Activated CD8-positive, alpha-beta memory T cell treated with anti-CD3 and anti-CD28 coated beads for 36 hours (primary cell): ENCODE data around the gene OVOL3. TPM values are rescaled to one million over a fixed set of nuclear protein-coding genes. Genes with fewer than 3 reads are reported as not detected.
"Not testable (repeated sequence)": the region's sequence is repeated elsewhere in the genome, so short reads cannot be mapped to it uniquely, and the experiment has no call there.

Source experiments
- CTCF ChIA-PET: fragments of 350-600 bp; sonication (Branson Sonifier 250); formaldehyde crosslinking; loops from one replicate; lab custom pipeline; 2021; ENCODE audit warnings: antibody characterized with exemption; lab: Charles Lee
- POLR2A ChIA-PET: fragments of 350-600 bp; sonication (Branson Sonifier 250); formaldehyde crosslinking; loops from one replicate; lab custom pipeline; 2021; ENCODE audit warnings: antibody characterized with exemption; lab: Charles Lee
- total RNA-seq, 2 experiments: library from RNA; stranded (reverse); gene quantifications; one replicate each; pipeline ENCODE4 v1.2.3, GENCODE V29; 2021

OVOL3 gene
- total RNA-seq, result not detected

DNA sequence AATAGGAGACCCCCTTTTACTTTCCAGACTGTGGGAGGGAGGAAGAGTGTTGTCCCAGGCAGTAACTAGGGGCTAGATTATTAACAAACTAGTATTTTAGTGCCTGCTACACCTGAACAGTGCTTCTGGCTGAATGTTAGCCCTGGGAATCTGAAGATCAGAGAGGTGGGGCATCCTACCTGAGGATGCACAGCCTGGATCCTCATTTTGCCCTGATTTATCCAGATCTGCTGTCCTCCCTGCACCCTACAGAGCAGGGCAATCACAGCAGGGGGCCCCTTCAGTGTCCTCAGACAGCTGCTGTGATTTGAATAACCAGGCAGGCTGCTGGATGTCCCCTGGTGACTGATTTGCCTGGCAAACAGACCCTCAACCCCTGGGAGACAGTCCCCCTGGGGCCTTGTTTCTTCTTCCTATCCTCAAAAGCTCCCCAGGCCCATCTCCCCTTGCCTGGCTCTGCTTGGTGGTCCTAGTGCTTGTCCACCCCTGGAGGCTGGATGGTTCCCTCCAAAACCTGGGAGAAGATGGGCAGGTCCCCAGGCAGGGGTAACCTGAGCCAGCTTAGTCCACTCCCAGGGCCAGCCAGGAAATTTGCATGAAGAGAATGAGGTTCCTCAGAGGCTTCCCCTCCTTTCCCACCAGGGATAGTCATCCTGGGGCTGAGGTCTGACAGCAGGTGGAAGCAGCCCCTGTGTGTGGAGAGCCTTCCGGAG lies at the start of gene OVOL3:
Gene OVOL3 (plus strand): TSS at position 657 of the 713 bp plus-strand sequence. CDS start 60 bp downstream, outside the sequence.
- POLR2A ChIA-PET, result no interaction called here
- CTCF ChIA-PET, result interaction anchor here (0.9 kb wide), 1 partner anchor 11 kb away, joined by 3 read pairs; no protein-coding TSS in a partner anchor

DNA sequence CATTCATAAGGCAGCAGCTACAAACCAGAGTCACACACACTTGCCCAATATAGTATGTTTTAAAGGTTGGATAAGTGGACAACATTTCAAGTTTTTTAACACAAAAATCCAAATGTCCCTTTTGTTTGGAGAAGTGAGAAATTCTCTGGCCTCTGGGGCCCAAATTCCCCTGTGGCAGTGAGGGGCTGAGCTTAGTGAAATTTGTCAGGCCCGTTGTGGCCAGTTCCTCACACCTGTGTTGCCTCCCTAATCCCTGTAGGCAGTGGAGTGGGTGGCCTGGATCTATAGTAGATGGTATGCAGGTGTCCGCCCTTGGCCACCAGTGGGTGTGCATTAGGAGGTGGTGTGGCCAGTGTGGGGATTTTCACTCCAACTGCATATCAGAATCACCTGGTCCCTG lies 49.6 kb upstream of the OVOL3 start:
- ChIA-PET CTCF (interaction anchor here (0.6 to 1.1 kb wide), 6 partner anchors 38 to 369 kb away, joined by 3 to 5 read pairs (median 4); no protein-coding TSS in a partner anchor), POLR2A (interaction anchor here (0.7 kb wide), 1 partner anchor 264 kb away, joined by 3 read pairs; no protein-coding TSS in a partner anchor)

DNA sequence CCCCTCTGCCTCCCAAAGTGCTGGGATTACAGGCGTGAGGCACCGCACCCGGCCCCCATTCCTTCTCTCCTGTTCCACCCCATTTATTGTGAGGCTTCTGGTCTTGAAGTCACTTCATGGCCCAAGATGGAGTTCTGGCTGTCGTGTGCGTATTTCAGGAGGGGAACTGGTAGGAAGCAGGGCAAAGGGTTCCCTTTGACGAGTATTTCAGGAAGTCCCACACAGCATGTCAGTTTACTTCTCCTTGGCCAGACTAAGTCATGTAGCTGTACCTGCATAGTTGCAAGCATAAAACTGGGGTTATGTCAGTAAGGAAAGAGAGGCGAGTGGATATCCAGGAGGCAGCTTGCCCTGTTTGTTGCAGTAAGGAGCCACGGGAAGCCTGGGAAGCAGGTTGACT lies 46.1 kb upstream of the OVOL3 start:
- CTCF ChIA-PET, result no interaction called here

DNA sequence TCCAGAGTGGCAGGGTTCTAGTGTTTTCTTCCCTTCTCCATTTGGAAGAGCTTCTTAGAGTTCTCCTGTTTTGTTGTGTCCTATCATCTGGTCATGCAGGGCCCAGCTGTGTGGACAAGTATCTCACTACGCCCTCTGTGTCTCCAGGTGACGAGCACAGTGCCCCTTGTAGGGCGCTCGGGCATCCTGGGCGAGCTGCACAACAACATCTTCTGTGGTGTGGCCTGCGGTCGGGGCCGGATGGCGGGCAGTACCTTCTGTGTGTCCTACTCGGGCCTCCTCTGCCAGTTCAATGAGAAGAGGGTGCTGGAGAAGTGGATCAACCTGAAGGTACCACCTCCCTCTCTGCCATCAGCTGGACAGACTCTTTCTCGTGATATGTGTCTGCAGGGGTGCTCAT lies 43.3 kb upstream of the OVOL3 start:
- ChIA-PET POLR2A (no interaction called here), CTCF (no interaction called here)

More for the DNA sequence above, 46.1 kb upstream of the OVOL3 start:
- POLR2A ChIA-PET, result no interaction called here

DNA sequence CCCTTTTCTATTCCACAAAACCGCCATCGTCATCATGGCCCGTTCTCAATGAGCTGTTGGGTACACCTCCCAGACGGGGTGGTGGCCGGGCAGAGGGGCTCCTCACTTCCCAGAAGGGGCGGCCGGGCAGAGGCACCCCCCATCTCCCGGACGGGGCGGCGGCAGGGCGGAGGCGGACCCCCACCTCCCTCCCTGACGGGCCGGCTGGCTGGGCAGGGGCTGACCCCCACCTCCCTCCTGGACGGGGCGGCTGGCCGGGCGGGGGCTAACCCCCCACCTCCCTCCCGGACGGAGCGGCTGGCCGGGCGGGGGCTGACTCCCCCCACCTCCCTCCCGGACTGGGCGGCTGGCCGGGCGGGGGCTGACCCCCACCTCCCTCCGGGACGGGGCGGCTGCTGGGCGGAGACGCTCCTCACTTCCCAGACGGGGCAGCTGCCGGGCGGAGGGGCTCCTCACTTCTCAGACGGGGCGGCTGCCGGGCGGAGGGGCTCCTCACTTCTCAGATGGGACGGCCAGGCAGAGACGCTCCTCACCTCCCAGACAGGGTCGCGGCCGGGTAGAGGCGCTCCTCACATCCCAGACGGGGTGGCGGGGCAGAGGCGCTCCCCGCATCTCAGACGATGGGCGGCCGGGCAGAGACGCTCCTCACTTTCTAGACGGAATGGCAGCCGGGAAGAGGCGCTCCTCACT lies 42.0 kb upstream of the OVOL3 start:
- CTCF ChIA-PET, POLR2A ChIA-PET: not testable (repeated sequence)

DNA sequence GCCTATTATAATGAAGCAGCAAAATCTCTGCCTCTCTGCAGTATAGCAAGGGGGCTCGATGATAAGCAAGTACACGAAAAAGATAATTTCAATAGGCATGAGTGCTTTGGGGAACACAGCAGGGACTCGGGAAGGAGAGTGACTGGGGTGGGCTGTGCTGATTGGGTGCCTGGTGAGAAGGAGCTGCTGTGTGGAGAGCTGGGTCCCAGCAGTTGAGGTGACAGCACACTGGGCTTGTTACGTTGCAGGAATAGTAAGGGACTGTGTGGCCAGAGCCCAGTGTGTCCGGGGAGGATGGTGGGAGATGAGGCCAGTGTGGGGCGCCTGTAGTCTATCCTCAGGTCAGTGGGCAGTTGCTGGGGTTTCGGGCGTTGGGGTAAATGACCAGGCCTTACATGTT lies 38.9 kb upstream of the OVOL3 start:
- POLR2A ChIA-PET, result no interaction called here
- CTCF ChIA-PET, result no interaction called here

DNA sequence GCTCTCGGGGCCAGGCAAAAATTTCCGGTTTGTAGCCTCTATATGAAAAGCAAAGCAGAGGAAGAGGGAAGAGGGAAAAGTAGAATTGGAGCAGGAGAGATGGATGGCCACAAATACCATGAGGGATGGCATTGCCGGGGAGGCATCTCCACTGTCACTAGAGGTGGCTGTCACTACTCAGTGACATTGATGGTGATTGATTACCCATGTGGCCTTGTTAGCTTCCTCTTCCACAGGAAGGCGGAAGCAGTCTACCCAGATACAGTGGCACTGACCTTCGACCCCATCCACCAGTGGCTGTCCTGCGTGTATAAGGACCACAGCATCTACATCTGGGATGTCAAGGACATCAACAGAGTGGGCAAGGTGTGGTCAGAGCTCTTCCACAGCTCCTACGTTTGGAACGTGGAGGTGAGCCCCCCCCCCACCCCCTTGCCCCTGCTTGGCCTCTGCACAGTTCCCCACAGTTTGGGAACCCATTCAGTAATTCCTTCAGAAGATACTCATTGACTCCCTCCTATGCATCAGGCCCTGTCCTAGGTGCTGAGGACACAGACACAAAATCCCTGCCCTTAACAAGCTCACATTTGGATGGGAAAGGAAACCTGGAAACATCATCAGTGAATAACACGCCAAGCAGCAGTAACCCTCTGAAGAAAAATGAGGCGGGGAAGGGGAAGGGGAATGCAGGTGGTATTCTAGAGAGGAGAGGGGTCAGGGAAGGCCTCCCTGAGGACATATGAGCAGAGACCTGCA lies 37.6 kb upstream of the OVOL3 start:
- ChIA-PET POLR2A (no interaction called here), CTCF (interaction anchor here (0.6 to 1.6 kb wide), 2 partner anchors 11 to 669 kb away, joined by 3 to 4 read pairs; no protein-coding TSS in a partner anchor)

DNA sequence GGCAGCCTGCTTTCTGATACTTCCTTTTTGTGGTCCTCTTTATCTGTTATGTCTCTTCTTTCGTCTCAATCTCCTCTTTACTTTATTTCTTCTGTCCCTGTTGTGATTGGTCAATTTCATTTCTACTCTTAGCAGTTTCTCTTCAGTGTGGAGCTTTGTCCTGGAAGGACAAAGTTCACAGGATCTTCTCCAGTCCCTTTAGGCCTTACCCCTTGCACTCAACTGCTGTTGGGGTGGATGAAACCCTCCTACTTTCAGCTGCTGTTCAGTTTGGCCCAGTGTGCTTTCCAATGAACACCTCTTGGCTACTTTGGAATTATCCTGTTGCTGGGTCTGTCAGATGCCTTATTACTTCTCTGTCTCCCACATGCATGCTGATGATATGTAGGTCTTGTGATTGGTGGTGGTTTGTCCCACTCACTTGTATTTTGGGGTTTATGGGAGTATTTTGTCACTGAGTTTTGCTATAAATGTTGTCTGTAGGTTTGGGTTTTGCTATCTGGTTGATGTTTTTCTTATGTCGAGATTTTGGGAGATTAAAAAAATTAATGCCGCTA lies 31.5 kb upstream of the OVOL3 start:
- ChIA-PET POLR2A (no interaction called here), CTCF (interaction anchor here (1.3 kb wide), 1 partner anchor 14 kb away, joined by 4 read pairs; no protein-coding TSS in a partner anchor)

DNA sequence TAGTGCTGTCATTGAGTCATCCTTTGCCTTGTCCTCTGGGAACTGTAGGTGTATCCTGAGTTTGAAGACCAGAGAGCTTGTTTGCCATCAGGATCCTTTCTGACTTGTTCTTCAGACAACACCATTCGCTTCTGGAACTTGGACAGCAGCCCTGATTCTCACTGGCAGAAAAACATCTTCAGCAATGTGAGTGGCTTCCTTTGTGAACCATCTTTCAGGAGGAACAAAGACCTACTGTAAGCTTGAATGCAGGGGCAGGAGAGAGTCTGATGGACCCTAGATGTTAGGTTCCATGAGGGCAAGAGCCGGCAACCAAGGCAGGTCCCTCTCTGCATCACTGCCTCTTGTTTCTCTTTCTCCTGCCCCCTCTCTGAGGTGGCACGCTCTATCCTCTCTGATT lies 29.6 kb upstream of the OVOL3 start:
- ChIA-PET CTCF (no interaction called here), POLR2A (no interaction called here)

DNA sequence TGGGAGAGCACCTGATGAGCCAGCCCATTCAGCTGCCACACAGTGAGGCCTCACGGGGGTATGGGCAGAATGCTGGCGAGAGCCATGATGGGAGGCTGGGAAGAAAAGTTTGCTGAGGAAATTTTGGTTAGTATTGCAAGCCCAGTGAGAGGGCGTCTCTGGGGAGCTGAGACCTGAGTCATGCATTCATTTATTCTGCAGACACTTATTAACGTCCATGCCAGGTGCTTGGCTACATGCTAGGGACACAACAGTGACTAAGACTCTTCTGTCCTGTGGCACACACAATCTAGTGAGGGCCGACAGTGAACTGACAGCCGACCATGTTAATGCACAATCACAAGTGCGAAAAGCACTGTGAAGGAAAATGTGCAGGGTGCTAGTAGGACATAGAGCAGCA lies 29.0 kb upstream of the OVOL3 start:
- ChIA-PET POLR2A (interaction anchor here (0.6 kb wide), 1 partner anchor 16 kb away, joined by 3 read pairs; no protein-coding TSS in a partner anchor), CTCF (no interaction called here)

DNA sequence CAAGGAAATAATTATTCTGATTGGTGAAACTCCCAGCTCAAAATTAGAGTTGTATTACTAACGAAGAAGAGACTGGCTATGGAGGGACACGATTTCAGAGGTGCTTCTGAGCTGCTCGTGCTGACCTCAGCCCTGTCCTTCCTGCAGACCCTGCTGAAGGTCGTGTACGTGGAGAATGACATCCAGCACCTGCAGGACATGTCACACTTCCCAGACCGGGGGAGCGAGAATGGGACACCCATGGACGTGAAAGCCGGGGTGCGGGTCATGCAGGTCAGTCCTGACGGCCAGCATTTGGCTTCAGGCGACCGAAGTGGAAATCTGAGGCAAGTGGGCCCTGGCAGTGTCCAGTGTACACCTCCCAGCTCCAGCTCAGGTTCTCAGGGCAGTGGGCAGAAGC lies 28.0 kb upstream of the OVOL3 start:
- ChIA-PET CTCF (interaction anchor here (1.0 kb wide), 1 partner anchor 15 kb away, joined by 3 read pairs; no protein-coding TSS in a partner anchor), POLR2A (no interaction called here)

DNA sequence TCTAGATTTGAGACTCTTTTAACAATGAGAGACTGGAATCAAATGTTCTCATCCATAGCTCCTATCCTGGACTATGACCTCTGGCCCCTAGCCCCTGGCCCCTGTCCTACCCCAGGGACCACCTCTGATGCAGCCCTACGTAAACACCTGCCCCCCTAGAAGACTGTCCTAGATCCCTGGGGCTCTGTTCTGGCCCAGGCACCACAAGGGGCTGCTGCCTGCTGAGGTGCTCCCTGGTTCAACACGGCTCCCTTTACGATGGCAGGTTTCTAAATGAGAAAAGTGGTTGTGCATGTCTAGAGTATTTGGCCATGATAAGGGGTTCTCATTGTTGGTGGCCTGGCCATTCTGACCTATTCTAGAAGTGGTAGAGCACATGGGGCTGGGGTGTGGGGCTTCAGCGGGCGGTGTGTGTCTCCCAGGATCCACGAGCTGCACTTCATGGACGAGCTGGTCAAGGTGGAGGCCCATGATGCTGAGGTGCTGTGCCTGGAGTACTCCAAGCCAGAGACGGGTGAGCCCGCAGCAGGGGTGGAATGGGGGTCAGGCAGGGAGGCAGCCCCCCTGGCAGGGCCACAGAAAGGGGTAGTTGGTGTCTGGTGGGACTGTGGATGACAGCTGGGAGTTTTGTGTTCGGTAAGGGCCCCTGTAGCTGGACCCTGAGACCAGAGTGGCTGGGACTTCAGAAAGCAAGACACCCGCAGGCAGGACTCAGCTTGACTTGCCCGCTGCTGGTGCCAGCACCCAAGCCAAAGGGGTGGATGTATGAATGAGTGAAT lies 26.5 kb upstream of the OVOL3 start:
- CTCF ChIA-PET, result interaction anchor here (0.9 to 1.0 kb wide), 2 partner anchors 11 to 14 kb away, joined by 3 to 4 read pairs; no protein-coding TSS in a partner anchor
- POLR2A ChIA-PET, result no interaction called here

DNA sequence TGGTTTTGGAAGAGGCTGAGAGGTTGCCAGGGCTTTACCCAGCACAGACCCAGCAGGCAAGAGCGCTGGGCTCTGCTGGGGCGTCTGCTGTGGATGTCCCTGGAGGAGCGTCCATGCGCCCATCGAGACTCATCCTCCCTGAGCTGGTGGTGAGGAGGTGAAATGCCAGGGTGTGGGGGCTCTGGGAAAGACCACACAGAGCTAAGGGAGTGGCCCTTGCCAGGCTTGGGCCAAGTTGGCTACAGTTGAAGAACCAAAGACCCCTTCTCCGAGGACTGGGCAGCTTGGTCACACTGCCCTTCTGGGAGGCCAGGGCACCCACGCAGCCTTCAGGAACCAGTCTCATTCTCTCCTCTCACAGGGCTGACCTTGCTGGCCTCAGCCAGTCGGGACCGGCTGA lies 24.6 kb upstream of the OVOL3 start:
- POLR2A ChIA-PET, result no interaction called here
- CTCF ChIA-PET, result no interaction called here

DNA sequence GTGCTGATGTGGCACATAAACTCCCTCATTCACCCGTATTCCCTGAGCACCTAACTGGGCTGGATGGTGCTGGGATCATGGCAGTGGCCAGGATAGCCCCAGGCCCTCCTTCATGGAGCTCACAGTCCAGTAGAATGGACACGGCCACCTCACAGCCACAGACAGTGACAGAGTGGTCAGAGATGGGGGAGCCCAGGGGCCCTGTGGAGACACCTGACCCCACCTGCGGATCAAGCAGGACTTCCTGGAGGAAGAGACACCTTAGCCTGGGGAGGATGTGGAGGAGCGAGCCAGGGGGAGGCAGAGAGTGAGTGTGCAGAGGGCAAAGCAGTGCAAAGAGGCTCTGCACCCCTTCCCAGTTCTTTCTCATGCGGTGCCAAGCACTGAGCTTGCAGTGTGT lies 21.1 kb upstream of the OVOL3 start:
- CTCF ChIA-PET, result no interaction called here

DNA sequence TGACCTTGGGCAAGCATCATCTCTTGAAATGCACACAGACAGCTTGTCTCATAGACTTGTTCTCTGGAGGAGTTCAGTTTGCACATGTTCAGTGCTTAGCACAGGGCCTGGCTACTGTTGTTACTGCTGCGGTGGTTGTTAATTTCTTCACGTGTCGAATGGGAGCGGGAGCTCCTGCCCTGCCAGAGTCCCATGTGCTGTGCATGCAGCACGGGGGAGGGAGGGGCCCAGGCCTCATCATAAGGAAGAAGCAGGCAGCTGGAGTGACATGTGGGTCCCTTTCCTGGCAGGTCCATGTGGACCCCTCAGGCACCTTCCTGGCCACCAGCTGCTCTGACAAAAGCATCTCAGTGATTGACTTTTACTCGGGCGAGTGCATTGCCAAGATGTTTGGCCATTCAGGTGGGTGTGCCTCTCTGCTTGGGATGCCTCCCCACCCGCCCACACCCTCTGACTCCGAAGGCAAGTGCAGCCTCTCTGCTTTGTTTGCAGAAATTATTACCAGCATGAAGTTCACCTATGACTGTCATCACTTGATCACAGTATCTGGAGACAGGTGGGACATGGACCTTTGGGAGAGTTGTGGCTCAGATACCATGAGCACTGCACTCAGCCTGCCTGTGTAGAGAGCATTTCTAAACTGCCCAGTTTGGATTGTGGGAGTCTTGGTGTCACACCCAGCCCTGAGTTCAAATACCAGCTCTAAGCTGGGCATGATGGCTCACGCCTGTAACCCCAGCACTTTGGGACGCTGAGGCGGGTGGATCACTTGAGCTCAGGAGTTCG lies 19.8 kb upstream of the OVOL3 start:
- ChIA-PET CTCF (no interaction called here), POLR2A (no interaction called here)

More for the DNA sequence above, 21.1 kb upstream of the OVOL3 start:
- POLR2A ChIA-PET, result no interaction called here

DNA sequence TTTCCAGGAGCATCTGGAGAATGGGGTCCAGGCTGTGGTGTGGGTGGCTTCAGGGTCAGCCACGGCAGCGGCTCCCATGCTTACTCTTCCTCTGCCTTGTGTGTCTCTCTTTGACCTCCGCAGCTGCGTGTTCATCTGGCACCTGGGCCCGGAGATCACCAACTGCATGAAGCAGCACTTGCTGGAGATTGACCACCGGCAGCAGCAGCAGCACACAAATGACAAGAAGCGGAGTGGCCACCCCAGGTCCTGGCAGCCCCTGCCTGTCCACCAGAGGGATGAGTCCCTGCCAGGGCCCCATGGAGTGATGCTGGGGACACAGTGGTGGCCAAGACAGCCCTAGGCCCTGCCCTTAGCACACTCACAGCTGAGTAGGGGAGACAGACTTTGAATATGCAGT lies 18.4 kb upstream of the OVOL3 start:
- CTCF ChIA-PET, result no interaction called here
- POLR2A ChIA-PET, result no interaction called here

DNA sequence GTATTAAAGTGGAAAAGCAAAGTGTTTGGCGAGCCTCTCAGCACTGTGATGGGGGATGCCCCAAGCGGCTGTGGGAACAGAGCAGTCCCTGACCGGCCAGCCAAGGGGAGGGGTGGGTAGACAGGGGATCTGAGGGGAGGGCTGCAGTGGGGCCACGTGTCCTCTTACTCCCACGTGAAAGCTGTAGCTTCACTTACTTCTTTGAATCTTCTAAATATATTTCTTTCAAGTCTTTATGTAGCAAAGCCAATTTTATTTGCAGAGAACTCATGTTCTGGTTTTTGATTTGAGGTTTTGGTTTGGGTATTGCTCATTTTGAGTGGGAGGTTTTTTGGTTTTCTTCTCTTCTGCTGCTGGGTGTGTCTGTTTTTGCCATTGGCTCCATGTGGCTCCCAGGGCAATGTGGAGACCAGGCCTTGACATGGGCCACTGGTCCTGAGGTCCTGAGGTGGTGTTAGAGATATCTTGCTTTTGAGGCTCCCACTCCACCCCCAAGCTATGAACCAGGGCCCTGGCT lies 17.7 kb upstream of the OVOL3 start:
- ChIA-PET CTCF (interaction anchor here (0.5 kb wide), 1 partner anchor 310 kb away, joined by 3 read pairs; no protein-coding TSS in a partner anchor), POLR2A (no interaction called here)

DNA sequence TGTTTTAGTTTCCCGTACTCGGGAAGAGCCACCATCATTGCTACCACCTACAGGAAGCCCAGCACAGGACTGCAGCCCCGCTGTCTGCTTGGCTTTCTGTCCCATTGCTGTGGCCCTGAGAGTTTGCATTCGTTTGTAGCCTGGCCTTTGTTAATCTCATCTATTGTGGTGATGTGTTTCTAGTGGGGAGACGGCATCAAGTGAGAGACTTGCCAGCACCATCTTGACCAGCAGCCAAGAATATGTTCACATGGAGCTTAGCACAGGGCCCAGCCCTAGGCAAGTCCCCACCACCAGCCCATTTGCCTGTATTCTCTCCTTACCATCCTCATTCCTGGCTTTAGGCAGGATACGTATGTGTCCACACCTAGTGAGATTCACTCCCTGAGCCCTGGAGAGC lies 17.3 kb upstream of the OVOL3 start:
- POLR2A ChIA-PET, result no interaction called here
- CTCF ChIA-PET, result interaction anchor here (0.5 kb wide), 1 partner anchor 309 kb away, joined by 3 read pairs; no protein-coding TSS in a partner anchor
